ENCODE data around the gene MYRIP. TPM values are rescaled to one million over a fixed set of nuclear protein-coding genes. Genes with fewer than 3 reads are reported as not detected.

MYRIP gene
- total and polyA plus RNA-seq, 10 of the 15 experiments (the other 5 are each of a cell fraction or from before 2014, with no cell fraction given), result 0.03 to 0.08 (median 0.04) TPM; not detected in 6

- no peak overlapping the region for H3K27ac ChIP-seq (ENCODE audit: control insufficient read depth, insufficient read depth)
- H3K9me3 ChIP-seq (replicated peaks; ENCODE audit: control insufficient read depth, insufficient read depth, low read length), result no peaks in the 10 kb centered on the region
- no peak overlapping the region for H3K4me3 ChIP-seq
- no peaks in the 10 kb centered on the region for H4K20me1 ChIP-seq (ENCODE audit: control insufficient read depth, insufficient read depth)
- H2AFZ ChIP-seq (ENCODE audit: control insufficient read depth, low read depth, low read length), result no peak overlapping the region
- H3K9ac ChIP-seq (ENCODE audit: control insufficient read depth, insufficient read depth, low read length), result no peak overlapping the region
- in situ Hi-C loops (cut with MboI), result no loop called here
- ChIA-PET CTCF (no interaction called here), RAD21 (ENCODE audit: unreplicated experiment) (no interaction called here), SMC1A (ENCODE audit: uncharacterized antibody, unreplicated experiment) (no interaction called here), POLR2A (no interaction called here)
- H3K27me3 ChIP-seq (replicated peaks in 1 of 2; ENCODE audit: control insufficient read depth in 2 of 2, insufficient read depth in 2 of 2, low read length in 1 of 2), result no peaks in the 10 kb centered on the region
- no peak overlapping the region for H3K4me2 ChIP-seq (ENCODE audit: control insufficient read depth, insufficient read depth)
- ATAC-seq, result no peak
- no TSS peak for BruUV-seq (replicated peaks)
- FAIRE-seq, result no peak
- DNase-seq (ENCODE audit: low read depth, low spot score), result no peak
- no peaks in the 10 kb centered on the region for H3K79me2 ChIP-seq (ENCODE audit: control insufficient read depth, insufficient read depth, low read length)
- no peaks in the 10 kb centered on the region for H3K36me3 ChIP-seq (ENCODE audit: control insufficient read depth in 2 of 2, insufficient read depth in 2 of 2, low read length in 1 of 2)
- intact Hi-C loops (cut with micrococcal nuclease; ENCODE audit: unreplicated experiment), result no loop called here
- H3K4me1 ChIP-seq (ENCODE audit: control insufficient read depth, insufficient read depth, low read length), result no peaks in the 10 kb centered on the region
- no peak for TF ChIP-seq IRF3 (IDR thresholded peaks at IDR 0.05)
- TF ChIP-seq IKZF1 (conservative IDR thresholded peaks at IDR 0.05), result no peak
- no peak for TF ChIP-seq TCF12 (IDR thresholded peaks at IDR 0.05; ENCODE audit: low read depth, low read length)
- no peak for TF ChIP-seq WRNIP1 (IDR thresholded peaks at IDR 0.05; ENCODE audit: borderline replicate concordance, low read depth, low read length)
- no peak for TF ChIP-seq CHD4 (IDR thresholded peaks at IDR 0.05)
- TF ChIP-seq, protein P1, sequence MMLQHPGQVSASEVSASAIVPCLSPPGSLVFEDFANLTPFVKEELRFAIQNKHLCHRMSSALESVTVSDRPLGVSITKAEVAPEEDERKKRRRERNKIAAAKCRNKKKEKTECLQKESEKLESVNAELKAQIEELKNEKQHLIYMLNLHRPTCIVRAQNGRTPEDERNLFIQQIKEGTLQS (IDR thresholded peaks at IDR 0.05; ENCODE audit: borderline replicate concordance, extremely low read depth, low read depth, low read length), result no peak
- no peak for TF ChIP-seq GABPA (IDR thresholded peaks at IDR 0.05; ENCODE audit: low read depth)
- TF ChIP-seq ZBTB11 (CRISPR knock-in tag; IDR thresholded peaks at IDR 0.05), result no peak
- no peak for TF ChIP-seq SIX5 (IDR thresholded peaks at IDR 0.05; ENCODE audit: low read depth, low read length, severe bottlenecking)
- TF ChIP-seq SPI1 (IDR thresholded peaks at IDR 0.05; ENCODE audit: borderline replicate concordance, insufficient read depth, low read depth, low read length), result no peak
- TF ChIP-seq YBX1 (IDR thresholded peaks at IDR 0.05), result no peak
- TF ChIP-seq, protein P2, sequence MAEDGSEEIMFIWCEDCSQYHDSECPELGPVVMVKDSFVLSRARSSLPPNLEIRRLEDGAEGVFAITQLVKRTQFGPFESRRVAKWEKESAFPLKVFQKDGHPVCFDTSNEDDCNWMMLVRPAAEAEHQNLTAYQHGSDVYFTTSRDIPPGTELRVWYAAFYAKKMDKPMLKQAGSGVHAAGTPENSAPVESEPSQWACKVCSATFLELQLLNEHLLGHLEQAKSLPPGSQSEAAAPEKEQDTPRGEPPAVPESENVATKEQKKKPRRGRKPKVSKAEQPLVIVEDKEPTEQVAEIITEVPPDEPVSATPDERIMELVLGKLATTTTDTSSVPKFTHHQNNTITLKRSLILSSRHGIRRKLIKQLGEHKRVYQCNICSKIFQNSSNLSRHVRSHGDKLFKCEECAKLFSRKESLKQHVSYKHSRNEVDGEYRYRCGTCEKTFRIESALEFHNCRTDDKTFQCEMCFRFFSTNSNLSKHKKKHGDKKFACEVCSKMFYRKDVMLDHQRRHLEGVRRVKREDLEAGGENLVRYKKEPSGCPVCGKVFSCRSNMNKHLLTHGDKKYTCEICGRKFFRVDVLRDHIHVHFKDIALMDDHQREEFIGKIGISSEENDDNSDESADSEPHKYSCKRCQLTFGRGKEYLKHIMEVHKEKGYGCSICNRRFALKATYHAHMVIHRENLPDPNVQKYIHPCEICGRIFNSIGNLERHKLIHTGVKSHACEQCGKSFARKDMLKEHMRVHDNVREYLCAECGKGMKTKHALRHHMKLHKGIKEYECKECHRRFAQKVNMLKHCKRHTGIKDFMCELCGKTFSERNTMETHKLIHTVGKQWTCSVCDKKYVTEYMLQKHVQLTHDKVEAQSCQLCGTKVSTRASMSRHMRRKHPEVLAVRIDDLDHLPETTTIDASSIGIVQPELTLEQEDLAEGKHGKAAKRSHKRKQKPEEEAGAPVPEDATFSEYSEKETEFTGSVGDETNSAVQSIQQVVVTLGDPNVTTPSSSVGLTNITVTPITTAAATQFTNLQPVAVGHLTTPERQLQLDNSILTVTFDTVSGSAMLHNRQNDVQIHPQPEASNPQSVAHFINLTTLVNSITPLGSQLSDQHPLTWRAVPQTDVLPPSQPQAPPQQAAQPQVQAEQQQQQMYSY (CRISPR knock-in tag; IDR thresholded peaks at IDR 0.05), result no peak
- no peak for TF ChIP-seq RELB (IDR thresholded peaks at IDR 0.05; ENCODE audit: low read depth)
- no peak for TF ChIP-seq POLR2AphosphoS2 (IDR thresholded peaks at IDR 0.05; ENCODE audit: low read depth, low read length)
- TF ChIP-seq NFYB (IDR thresholded peaks at IDR 0.05; ENCODE audit: insufficient read depth, low read depth, low read length), result no peak
- no peak for TF ChIP-seq NR2F1 (conservative IDR thresholded peaks at IDR 0.05)
These were observed 292.8 kb downstream of the MYRIP start for GRCh38 chr3:40102182-40102581.

All from GM12878 (cell line).